Hematopoietic multipotent progenitor cell treated with erythropoietin and hydrocortisone succinate and interleukin-3 and kit ligand, for 8 days (in vitro differentiated cells): ENCODE results near the gene QKI.
"Not testable (repeated sequence)": the region's sequence is repeated elsewhere in the genome, so short reads cannot be mapped to it uniquely, and the experiment has no call there.

Experiments used
- DNase-seq: peaks from one replicate; pipeline ENCODE4 v3.0.0-alpha.2; 2015

Gene QKI

DNA sequence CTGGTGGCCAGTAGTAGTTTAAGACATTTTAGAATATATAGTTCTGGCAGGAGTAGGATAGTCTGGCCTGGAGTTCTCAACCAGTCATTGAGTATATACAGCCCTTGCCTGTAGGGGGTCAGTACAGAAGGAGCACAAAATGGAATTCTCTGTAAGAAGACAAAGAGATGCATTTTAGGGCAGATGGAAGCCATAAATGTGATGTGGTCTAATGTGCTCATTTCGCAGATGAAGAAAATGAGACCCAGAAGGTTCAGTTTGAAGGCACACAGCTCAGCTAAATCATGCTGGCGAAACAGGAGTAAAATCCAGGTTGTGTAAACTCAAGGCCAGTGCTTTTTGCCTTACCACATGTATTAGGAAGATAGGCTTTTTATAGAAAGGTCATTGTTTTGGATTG is 29.6 kb downstream of the QKI start:
- DNase-seq = no peak

- no peak for DNase-seq
These were observed 32.0 kb downstream of the QKI start for GRCh38 chr6:163446549-163446948.

- DNase-seq = no peak
These were observed 34.6 kb downstream of the QKI start for GRCh38 chr6:163449076-163449475.

DNA sequence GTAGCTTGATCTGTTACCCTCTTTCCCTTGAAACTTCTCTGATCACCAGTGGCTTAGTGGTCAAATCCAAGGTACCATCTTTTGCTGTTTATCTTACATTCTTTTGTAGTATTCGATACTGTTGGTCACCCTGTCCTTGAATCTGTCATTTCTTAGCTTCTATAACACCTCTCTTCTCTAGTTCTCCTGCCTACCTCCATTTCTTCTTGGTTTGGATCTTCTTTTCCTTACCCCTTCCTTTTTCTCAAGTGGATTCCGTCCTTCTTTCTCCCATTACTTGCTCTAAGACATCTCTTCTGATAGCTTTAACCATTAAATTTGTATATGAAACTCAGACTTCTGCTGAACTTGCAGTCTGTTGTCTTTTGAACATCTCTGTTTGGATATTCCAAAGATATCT is 39.9 kb downstream of the QKI start:
- no peak for DNase-seq

GRCh38 chr6:163455552-163455951 is 41.0 kb downstream of the QKI start:
- no peak for DNase-seq

- DNase-seq = no peak
These were observed 43.4 kb downstream of the QKI start for GRCh38 chr6:163457637-163458561.

- DNase-seq = no peak
These were observed 44.5 kb downstream of the QKI start for GRCh38 chr6:163459007-163459406.

DNA sequence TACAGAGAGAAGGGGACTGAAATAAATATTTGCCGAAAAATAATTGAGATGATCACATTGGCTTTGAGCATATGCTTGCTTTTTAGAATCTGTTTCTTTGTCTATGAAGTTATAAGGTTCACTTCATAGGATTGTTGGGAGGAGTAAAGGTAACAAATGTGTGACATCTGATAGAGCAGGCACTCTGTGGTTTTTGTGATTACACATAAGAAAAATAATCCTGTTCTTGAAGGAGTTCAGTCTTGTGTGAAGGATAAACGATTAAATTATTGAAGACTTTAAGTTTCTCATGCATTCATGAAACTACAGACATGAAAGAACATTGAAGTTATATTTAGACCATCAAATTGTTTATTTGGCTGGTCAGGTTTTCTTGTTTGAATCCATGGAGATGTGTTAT is 45.0 kb downstream of the QKI start:
- DNase-seq = peak; percentile 13

GRCh38 chr6:163460307-163460782 is 45.8 kb downstream of the QKI start:
- peak; percentile 30 for DNase-seq

DNA sequence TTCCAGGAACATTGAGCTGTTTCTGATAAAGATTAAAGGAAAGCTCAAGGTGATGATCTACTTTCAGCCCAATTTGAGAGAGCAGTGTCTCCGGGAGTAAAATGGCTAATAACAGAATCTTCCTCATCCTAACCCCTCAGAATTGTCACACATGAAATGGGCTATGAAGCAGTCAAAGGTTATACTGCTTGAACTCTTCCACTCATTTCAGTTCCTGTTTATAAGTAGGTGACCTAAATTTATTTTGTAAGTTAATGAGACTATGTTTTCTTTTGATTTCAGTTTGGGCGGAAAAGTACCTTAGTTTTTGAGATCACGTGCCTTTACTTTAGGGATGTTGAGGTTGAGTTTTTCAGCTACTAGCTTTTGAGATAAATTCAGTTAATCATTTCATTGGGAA is 47.2 kb downstream of the QKI start:
- no peak for DNase-seq

DNA sequence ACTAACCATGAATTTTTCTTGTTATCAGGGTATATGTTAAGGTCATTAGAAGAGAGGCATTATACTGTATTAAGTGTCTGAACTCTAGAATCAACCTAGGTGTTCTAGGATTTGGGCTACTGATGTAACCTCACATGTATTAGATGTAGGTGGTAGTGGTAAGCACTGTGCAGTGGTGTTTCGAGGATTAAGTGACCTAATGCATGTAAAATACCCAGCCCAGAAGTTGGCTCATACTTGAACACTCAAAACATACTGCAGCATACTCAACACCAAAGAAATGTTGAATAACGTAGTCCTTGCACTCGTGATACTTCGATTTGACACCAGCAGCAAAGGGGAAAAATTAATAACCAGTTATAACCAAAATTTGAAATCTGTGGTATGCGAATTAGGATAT is 48.7 kb downstream of the QKI start:
- DNase-seq = no peak

GRCh38 chr6:163463795-163464194 is 49.3 kb downstream of the QKI start:
- DNase-seq = no peak

DNA sequence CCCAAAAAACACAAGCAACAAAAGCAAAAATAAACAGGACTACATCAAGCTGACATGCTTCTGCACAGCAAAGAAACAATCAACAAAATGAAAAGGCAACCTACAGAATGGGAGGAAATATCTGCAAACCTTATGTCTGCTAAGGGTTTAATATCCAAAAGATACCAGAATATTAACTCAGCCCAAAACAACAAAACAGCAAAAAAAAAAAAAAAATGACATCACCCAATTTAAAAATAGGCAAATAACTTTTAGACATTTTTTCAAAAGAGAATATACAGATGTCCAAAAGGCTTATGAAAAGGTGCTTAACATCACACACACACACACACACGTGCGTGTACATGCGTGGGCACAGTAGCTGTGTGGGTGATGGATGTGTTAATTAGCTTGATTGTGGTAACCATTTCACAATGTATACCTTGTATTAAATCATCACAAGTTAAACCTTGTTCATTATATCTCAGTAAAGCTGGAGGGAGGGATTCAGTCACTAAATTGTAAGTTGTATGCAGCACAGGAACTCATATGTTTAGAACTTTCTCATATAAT is 52.4 kb downstream of the QKI start:
- no peak for DNase-seq

GRCh38 chr6:163468738-163469137 is 54.2 kb downstream of the QKI start:
- DNase-seq = no peak

DNA sequence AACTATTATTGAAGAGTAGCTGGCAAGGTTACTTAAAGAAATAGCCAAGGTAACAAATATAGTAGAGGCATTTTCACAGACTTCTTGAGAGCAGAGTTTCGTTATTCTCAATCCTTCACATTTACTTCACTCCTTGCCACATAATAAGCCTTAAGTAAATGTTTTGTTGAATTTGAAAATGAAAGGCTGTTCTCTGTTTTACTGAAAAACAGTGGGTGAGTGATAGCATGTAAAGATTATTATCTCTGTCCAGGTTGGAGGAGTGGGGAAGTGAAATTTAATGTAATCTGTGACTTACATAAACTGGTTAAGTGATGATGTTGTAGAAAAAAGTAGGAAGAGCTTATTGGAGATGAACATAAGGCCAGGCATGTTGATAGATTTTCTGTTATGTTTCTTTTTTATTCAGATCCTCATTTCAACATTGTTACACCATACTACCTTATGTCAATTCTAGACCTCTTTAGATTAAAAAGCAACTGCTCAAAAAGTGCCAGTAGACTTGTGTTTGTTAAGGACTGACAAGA is 55.0 kb downstream of the QKI start:
- DNase-seq = no peak

DNA sequence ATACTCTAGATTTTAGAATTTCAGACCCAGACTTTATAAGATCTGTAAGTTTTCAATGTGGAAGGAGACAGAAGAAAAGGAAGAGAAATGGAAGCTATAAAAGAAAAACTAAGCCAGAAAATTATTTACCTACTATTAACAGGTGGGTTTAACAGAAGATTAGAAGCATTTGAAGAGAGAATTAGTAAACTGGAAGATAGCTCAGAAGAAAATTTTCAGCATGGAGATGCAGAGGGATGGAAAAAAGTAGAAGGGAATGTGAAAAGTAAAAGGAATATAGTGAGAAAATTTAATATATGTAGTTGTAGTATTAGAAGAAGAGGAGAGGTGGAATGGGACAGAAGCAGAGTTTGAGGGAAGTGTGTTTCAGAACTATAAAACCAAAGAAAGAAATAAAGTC is 56.1 kb downstream of the QKI start:
- no peak for DNase-seq

DNA sequence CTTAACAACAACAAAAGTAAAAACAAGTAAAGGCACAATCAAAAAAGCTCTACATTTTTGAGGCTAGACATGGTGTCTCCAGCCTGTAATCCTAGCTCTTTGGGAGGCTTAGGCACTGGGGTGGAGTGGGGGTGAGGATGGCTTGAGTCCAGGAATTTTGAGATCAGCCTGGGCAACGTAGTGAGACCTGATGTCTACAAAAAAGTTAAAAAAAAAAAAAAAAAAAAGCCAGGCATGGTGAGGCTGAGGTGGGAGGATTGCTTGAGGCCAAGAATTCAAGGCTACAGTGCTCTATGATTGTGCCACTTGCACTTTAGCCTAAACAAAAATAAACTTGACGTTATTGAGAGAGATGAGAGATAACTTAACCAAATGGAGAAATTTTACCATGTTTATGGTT is 60.1 kb downstream of the QKI start:
- DNase-seq = no peak

DNA sequence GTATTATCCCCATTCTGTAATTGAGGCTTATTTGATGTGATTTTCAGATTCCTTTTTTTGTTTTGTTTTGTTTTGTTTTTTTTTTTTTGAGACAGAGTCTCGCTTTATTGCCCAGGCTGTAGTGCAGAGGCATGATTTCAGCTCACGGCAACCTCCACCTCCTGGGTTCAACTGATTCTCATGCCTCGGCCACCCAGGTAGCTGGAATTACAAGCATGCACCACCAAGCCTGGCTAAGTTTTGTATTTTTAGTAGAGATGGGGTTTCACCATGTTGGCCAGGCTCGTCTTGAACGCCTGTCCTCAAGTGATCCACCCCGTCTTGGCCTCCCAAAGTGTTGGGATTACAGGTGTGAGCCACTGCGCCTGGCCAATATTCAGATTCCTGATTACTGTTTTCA is 62.4 kb downstream of the QKI start:
- DNase-seq = not testable (repeated sequence)

- DNase-seq = no peak
These were observed 68.6 kb downstream of the QKI start for GRCh38 chr6:163483107-163483506.

DNA sequence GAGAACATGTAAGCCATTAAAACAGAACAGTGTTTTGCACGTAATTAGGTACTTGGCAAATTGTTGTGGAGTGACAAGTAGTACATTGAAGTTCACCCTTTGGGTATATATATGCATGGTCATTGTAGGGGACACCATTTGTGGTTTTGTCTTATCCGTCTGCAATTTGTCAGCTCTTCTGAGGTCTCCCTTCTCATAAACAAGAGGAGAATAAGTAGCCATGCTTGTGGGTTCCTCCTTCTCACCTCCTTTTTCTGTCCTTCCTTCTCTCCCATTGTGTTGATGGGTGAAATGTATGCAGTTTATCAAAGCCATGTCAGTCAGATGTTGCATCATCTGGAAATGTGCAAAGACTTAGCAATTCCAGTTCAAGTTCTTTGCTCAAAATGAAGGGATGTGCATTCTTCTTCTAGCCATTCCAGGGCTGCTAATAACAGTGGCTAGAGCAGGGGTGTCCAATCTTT is 70.9 kb downstream of the QKI start:
- DNase-seq = peak; percentile 51

GRCh38 chr6:163486821-163487220 is 72.3 kb downstream of the QKI start:
- no peak for DNase-seq

DNA sequence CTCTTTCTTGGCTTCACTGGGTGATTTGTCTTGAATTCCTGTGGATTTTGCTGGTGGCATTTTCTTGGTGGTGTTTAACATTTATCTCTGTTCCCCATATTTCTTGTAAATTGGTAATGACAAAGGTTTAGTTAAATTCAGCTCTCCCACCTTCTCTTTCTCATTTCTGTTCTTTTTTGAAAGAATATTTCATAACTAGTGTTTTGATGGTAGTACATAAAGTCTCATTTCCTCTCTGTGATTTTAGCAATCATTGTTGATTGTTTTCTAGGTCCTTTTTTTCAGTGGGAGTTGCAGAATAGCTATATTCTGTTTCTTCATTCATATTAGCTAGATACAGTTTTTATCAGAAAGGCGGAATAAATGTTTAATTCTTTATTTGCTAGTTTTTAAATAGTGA is 73.1 kb downstream of the QKI start:
- no peak for DNase-seq

- DNase-seq = no peak
These were observed 75.1 kb downstream of the QKI start for GRCh38 chr6:163489584-163489983.
